ENCODE measurements around the gene CDKAL1.

The CDKAL1 gene

GRCh38 chr6:21107796-21108195, 573.5 kb downstream of the CDKAL1 start:
- H3K27ac Mint-ChIP-seq, result no peak overlapping the region
- DNase-seq (ENCODE audit: low spot score), result no peak
- no peaks in the 10 kb centered on the region for H3K27me3 Mint-ChIP-seq (ENCODE audit: low read depth)
- H3K9me3 Mint-ChIP-seq, result no peaks in the 10 kb centered on the region
- H3K4me3 Mint-ChIP-seq, result no peak overlapping the region
- H3K36me3 Mint-ChIP-seq (ENCODE audit: low read depth), result no peaks in the 10 kb centered on the region
- H3K4me1 Mint-ChIP-seq (ENCODE audit: low read depth), result no peaks in the 10 kb centered on the region

GRCh38 chr6:21109391-21110178, 575.3 kb downstream of the CDKAL1 start:
- no peak overlapping the region for H3K4me3 Mint-ChIP-seq
- H3K36me3 Mint-ChIP-seq (ENCODE audit: low read depth), result no peaks in the 10 kb centered on the region
- H3K27me3 Mint-ChIP-seq (ENCODE audit: low read depth), result no peaks in the 10 kb centered on the region
- H3K27ac Mint-ChIP-seq, result no peak overlapping the region
- H3K4me1 Mint-ChIP-seq (ENCODE audit: low read depth), result no peaks in the 10 kb centered on the region
- no peak for DNase-seq (ENCODE audit: low spot score)
- H3K9me3 Mint-ChIP-seq, result no peaks in the 10 kb centered on the region

DNA sequence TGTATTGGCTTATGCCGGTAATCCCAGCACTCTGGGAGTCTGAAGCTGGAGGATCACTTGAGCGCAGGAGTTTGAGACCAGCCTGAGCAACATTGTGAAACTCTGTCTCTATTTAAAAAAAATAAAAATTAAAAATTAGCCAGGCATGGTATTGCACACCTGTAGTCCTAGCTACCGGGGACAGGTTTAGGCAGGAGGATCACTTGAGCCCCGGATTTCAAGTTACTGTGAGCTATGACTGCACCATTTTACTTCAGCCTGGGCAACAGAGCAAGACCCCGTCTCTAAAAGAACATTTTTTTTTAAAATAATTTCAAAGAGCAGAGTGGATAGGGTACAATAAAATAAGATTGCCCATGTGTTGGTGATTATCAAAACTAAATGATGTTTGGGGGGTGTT, 576.4 kb downstream of the CDKAL1 start:
- H3K27ac Mint-ChIP-seq, result no peak overlapping the region
- H3K4me3 Mint-ChIP-seq, result no peak overlapping the region
- no peaks in the 10 kb centered on the region for H3K27me3 Mint-ChIP-seq (ENCODE audit: low read depth)
- H3K9me3 Mint-ChIP-seq, result no peaks in the 10 kb centered on the region
- no peaks in the 10 kb centered on the region for H3K36me3 Mint-ChIP-seq (ENCODE audit: low read depth)
- DNase-seq (ENCODE audit: low spot score), result no peak
- H3K4me1 Mint-ChIP-seq (ENCODE audit: low read depth), result no peaks in the 10 kb centered on the region

DNA sequence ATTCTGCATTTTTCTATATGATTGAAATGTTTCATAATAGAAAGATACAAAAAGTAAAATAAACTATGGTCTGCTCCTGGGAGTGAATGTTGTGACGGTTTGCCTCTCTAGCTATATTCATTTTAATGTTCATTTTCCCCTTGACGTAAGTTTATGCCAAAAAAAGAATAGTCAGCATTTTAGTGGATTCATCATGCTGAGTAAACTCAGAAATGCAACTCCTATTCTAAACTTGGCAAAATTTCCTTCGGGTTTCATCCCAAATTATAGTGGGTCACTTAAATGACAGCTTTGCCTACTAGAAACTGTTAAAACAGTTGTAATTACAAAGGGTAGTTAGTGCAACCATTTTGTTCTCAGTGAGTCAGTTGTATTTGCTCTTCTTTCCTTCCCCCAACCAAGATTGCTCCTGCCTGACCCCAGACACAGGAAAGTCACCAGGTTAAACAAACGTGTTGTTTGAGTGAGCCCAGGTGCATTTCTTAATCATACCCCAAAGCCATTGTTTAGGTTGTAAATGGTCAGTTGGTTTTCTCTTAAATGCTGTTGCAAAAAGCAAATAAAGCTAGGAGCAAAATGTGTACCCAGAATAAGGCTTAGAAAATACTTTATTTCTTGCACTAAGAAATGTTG, 577.0 kb downstream of the CDKAL1 start:
- DNase-seq (ENCODE audit: low spot score), result no peak
- Mint-ChIP-seq H3K27me3 (ENCODE audit: low read depth) (no peaks in the 10 kb centered on the region), H3K4me3 (no peak overlapping the region), H3K27ac (no peak overlapping the region), H3K9me3 (no peaks in the 10 kb centered on the region), H3K4me1 (ENCODE audit: low read depth) (no peaks in the 10 kb centered on the region), H3K36me3 (ENCODE audit: low read depth) (no peaks in the 10 kb centered on the region)

DNA sequence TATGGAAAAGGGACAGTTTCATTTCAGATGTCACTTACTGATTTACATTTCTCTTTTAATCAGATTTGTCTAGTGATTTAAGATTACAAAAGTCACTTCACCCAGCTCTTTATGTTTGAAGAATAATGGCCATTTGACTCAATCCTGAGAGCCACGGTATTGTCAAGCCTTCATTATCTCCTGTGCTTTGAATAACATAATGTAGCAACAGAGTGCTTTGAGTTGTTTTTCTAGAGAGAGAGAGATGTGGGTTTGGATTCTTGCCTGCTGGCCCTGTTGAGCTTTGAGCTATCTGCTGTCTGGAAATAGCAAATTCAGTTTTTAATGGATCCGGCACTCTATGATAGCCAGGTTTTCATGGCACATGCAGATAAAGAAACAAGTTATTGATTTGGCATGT, 580.9 kb downstream of the CDKAL1 start:
- no peak for DNase-seq (ENCODE audit: low spot score)
- Mint-ChIP-seq H3K27me3 (ENCODE audit: low read depth) (no peaks in the 10 kb centered on the region), H3K4me3 (no peak overlapping the region)

GRCh38 chr6:21116736-21117135, 582.5 kb downstream of the CDKAL1 start:
- H3K9me3 Mint-ChIP-seq, result no peaks in the 10 kb centered on the region
- no peak overlapping the region for H3K27ac Mint-ChIP-seq

More for the DNA sequence above, 580.9 kb downstream of the CDKAL1 start:
- Mint-ChIP-seq H3K9me3 (no peaks in the 10 kb centered on the region), H3K36me3 (ENCODE audit: low read depth) (no peaks in the 10 kb centered on the region), H3K27ac (no peak overlapping the region), H3K4me1 (ENCODE audit: low read depth) (peaks cover 11% of the 10 kb centered on the region)

GRCh38 chr6:21118216-21118780, 584.0 kb downstream of the CDKAL1 start:
- Mint-ChIP-seq H3K27ac (no peak overlapping the region), H3K27me3 (ENCODE audit: low read depth) (no peaks in the 10 kb centered on the region), H3K36me3 (ENCODE audit: low read depth) (no peaks in the 10 kb centered on the region), H3K9me3 (no peaks in the 10 kb centered on the region), H3K4me3 (no peak overlapping the region), H3K4me1 (ENCODE audit: low read depth) (peaks cover 11% of the 10 kb centered on the region)
- no peak for DNase-seq (ENCODE audit: low spot score)

More at GRCh38 chr6:21116736-21117135, 582.5 kb downstream of the CDKAL1 start:
- Mint-ChIP-seq H3K4me3 (no peak overlapping the region), H3K27me3 (ENCODE audit: low read depth) (no peaks in the 10 kb centered on the region), H3K36me3 (ENCODE audit: low read depth) (no peaks in the 10 kb centered on the region), H3K4me1 (ENCODE audit: low read depth) (peaks cover 11% of the 10 kb centered on the region)
- DNase-seq (ENCODE audit: low spot score), result no peak

- DNase-seq (ENCODE audit: low spot score), result no peak
- no peaks in the 10 kb centered on the region for H3K9me3 Mint-ChIP-seq
- no peaks in the 10 kb centered on the region for H3K36me3 Mint-ChIP-seq (ENCODE audit: low read depth)
- H3K4me3 Mint-ChIP-seq, result no peak overlapping the region
- H3K4me1 Mint-ChIP-seq (ENCODE audit: low read depth), result peaks cover 11% of the 10 kb centered on the region
- no peak overlapping the region for H3K27ac Mint-ChIP-seq
- H3K27me3 Mint-ChIP-seq (ENCODE audit: low read depth), result no peaks in the 10 kb centered on the region
Measured at GRCh38 chr6:21121636-21122136, 587.4 kb downstream of the CDKAL1 start.

GRCh38 chr6:21123507-21124436, 589.5 kb downstream of the CDKAL1 start:
- Mint-ChIP-seq H3K4me1 (ENCODE audit: low read depth) (peaks cover 11% of the 10 kb centered on the region), H3K36me3 (ENCODE audit: low read depth) (no peaks in the 10 kb centered on the region), H3K9me3 (no peaks in the 10 kb centered on the region), H3K4me3 (no peak overlapping the region), H3K27ac (no peak overlapping the region), H3K27me3 (ENCODE audit: low read depth) (no peaks in the 10 kb centered on the region)
- no peak for DNase-seq (ENCODE audit: low spot score)

DNA sequence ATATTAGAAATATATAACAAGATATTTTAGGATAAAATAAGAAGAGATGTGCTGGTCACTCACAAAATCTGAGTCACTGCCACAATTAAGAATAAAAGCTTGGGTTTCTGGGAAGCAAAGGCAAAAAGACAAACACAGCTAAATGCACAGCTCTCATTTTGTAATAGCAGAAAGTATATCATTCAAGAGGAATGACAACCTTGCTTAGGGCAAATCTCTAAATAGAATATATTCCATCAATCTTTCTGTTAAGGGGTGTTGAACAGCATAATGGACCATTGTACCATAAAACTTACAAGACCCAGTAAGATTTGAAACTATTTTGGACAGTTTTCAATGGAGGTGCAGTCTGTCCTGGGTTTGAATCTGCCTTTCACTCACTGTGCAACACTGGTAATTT, 594.3 kb downstream of the CDKAL1 start:
- Mint-ChIP-seq H3K27me3 (ENCODE audit: low read depth) (no peaks in the 10 kb centered on the region), H3K4me3 (no peak overlapping the region), H3K36me3 (ENCODE audit: low read depth) (no peaks in the 10 kb centered on the region), H3K4me1 (ENCODE audit: low read depth) (no peaks in the 10 kb centered on the region), H3K27ac (no peak overlapping the region), H3K9me3 (no peaks in the 10 kb centered on the region)
- DNase-seq (ENCODE audit: low spot score), result no peak

DNA sequence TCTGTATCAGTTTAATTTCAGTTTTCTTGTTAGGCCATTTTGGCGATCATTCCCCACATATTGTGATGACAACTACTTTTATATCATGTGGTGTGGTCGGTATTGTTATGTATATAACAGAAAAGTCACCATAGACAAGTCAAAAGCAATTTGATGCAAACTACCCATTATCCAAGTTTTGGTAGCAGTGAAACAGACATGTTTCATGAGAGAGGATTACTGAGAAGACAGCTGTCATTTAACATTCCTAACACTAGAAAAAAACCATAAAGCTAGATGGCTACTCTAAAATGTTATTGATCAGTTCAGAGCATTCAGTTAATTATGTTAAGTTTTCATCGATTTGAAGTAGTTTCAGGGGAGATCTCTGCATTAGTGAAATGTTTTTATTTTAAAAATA, 597.1 kb downstream of the CDKAL1 start:
- Mint-ChIP-seq H3K27me3 (ENCODE audit: low read depth) (no peaks in the 10 kb centered on the region), H3K36me3 (ENCODE audit: low read depth) (no peaks in the 10 kb centered on the region), H3K4me1 (ENCODE audit: low read depth) (no peaks in the 10 kb centered on the region), H3K4me3 (no peak overlapping the region), H3K9me3 (no peaks in the 10 kb centered on the region), H3K27ac (no peak overlapping the region)
- DNase-seq (ENCODE audit: low spot score), result no peak

- Mint-ChIP-seq H3K36me3 (ENCODE audit: low read depth) (no peaks in the 10 kb centered on the region), H3K27ac (no peak overlapping the region), H3K4me1 (ENCODE audit: low read depth) (no peaks in the 10 kb centered on the region), H3K4me3 (no peak overlapping the region), H3K9me3 (no peaks in the 10 kb centered on the region), H3K27me3 (ENCODE audit: low read depth) (no peaks in the 10 kb centered on the region)
- DNase-seq (ENCODE audit: low spot score), result no peak
Measured at GRCh38 chr6:21132446-21132845, 598.2 kb downstream of the CDKAL1 start.

DNA sequence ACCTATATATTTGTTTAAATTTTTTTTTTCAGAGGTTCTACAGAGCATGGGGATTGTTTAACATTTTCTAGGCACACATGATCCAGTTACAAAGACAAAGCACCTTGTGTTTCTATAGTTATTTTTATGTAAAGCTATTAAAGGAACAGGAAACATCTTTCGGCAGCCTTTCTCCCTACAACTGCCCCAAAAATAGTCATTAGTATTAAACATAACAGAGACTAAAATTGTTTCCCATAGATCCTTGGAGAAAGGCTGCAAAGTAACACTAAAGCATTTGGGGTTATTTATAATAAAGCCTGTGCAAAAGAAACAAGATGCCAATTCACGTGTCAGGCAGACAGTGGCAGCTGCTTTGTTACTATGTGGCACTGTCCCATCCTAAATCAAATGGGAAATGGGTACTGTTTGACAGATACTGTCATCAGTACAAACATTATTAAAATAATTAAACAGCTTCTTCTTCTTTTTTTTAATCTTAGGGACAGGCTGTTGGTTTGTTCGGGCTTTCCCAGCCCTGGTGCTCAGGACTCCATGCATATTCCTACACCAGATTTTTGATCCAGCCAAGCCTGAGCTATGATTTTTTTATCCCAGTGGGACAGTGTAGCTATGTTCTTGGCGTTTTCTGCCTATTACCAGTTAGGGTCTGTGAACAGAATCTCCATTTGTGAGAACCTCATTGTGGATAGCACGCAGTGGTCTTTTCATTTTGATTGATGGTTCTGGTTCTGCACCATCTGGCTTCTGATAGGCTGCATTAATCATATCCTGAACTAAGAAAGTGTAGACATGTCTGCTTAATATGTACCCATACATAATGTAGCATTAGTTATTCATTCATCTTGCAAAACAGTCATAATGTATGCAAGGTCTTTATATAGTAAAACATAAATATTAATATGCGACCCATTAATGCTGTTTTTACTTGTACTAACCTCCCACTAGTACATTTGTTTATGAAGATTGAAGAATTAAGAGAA, 598.9 kb downstream of the CDKAL1 start:
- Mint-ChIP-seq H3K4me1 (ENCODE audit: low read depth) (no peaks in the 10 kb centered on the region), H3K36me3 (ENCODE audit: low read depth) (no peaks in the 10 kb centered on the region), H3K27me3 (ENCODE audit: low read depth) (no peaks in the 10 kb centered on the region), H3K9me3 (no peaks in the 10 kb centered on the region), H3K27ac (no peak overlapping the region), H3K4me3 (no peak overlapping the region)
- DNase-seq (ENCODE audit: low spot score), result no peak

Measured in T-helper 2 cell treated with Interferon-gamma antibody and Interleukin-4, amounts not matched to agents 5 μg/mL and 100 μg/mL, for 36 hours (primary cell).